ENCODE measurements around the gene EHMT1.

DNA sequence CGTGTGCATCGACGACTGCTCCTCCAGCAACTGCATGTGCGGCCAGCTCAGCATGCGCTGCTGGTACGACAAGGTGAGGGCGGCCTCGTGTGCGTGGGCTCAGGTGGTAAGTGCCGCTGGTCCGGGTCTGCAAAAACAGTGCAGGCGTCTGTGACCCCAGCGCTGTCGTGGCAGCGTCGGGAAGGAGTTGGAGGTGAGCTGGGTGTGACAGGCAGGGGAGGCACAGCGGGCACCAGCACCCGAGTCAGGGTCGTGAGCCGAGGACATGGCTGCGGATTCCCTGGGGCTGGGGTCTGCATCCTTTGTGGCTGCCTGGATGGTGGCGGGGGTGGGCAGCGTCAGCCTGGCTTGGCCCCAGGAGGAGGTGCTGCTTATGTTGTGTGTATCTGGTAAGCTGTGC lies 195.6 kb downstream of the EHMT1 start:
- TF ChIP-seq, protein P1, sequence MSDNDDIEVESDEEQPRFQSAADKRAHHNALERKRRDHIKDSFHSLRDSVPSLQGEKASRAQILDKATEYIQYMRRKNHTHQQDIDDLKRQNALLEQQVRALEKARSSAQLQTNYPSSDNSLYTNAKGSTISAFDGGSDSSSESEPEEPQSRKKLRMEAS (IDR thresholded peaks at IDR 0.05; ENCODE audit: low read depth) = no peak
- TF ChIP-seq, protein P2, sequence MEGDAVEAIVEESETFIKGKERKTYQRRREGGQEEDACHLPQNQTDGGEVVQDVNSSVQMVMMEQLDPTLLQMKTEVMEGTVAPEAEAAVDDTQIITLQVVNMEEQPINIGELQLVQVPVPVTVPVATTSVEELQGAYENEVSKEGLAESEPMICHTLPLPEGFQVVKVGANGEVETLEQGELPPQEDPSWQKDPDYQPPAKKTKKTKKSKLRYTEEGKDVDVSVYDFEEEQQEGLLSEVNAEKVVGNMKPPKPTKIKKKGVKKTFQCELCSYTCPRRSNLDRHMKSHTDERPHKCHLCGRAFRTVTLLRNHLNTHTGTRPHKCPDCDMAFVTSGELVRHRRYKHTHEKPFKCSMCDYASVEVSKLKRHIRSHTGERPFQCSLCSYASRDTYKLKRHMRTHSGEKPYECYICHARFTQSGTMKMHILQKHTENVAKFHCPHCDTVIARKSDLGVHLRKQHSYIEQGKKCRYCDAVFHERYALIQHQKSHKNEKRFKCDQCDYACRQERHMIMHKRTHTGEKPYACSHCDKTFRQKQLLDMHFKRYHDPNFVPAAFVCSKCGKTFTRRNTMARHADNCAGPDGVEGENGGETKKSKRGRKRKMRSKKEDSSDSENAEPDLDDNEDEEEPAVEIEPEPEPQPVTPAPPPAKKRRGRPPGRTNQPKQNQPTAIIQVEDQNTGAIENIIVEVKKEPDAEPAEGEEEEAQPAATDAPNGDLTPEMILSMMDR (IDR thresholded peaks at IDR 0.05) = no peak
